CD4-positive, alpha-beta T cell treated with Interleukin-12 subunit alpha and Interleukin-12 subunit beta, for 1 hour (primary cell): Measurements from ENCODE around the gene DDX20.

ENCODE experiments used
- DNase-seq: peaks from one replicate; pipeline ENCODE4 v3.0.0-alpha.2; 2020

Gene DDX20

DNA sequence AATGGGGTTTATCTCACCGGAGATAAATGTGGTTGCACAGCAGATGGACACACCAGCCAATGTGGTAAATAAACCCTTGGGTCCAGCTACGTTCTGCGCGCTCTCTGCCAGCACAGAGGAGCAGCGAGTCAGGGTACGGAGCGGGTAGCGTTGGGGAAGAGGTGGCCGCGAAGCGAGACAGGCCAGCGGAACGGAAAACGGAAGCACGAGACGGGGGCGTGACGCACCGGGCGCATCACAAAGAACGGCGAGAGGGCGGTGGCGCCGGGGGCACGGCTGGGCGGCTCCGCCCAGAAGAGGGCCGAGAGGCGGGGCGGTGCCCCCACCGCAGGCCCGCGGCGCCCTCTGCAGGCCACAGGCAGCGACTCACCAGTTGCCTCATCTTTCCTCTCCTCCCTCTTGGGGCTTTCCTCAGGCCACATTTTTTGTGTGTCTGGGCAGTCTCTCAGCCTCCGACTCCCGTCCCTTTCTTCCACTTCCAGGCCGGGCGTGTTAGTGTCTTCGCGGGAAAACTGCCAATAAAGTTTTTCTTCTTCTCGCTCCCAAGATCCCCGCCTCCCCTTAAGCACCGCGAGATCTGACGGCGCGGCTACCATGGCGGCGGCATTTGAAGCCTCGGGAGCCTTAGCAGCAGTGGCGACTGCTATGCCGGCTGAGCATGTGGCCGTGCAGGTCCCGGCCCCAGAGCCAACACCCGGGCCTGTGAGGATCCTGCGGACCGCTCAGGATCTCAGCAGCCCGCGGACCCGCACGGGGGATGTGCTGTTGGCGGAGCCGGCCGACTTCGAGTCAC lies at the start of gene DDX20:
DDX20 (plus strand) TSS at position 571 of the 793 bp plus-strand sequence; CDS start at position 595, 24 bp downstream.
- DNase-seq, result peak; percentile 93

GRCh38 chr1:111706921-111707320 lies 48.8 kb upstream of the DDX20 start:
- no peak for DNase-seq

- DNase-seq, result no peak
Observed at GRCh38 chr1:111707906-111708305, 47.8 kb upstream of the DDX20 start.

- DNase-seq, result no peak
Observed at GRCh38 chr1:111709986-111710385, 45.7 kb upstream of the DDX20 start.

- no peak for DNase-seq
Observed at GRCh38 chr1:111716333-111716732, 39.4 kb upstream of the DDX20 start.

DNA sequence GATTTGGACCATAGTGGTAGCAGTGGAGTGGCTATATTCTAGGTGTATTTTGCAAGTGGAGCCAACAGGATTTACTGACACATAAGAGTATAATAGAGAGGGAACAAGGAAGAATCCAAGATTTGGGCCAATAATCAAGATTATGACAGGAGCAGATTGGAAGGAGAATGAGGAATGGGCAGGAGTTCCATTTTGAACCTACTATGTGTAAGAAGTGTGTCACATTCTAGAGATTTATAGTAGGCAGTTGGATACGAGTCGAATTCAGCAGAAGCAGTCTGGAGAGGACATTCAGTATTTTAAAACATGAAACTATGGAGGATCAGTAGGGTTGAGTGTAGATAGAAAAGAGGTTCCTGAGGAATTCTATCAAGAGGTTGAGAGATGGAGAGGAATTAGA lies 38.3 kb upstream of the DDX20 start:
- DNase-seq, result no peak

DNA sequence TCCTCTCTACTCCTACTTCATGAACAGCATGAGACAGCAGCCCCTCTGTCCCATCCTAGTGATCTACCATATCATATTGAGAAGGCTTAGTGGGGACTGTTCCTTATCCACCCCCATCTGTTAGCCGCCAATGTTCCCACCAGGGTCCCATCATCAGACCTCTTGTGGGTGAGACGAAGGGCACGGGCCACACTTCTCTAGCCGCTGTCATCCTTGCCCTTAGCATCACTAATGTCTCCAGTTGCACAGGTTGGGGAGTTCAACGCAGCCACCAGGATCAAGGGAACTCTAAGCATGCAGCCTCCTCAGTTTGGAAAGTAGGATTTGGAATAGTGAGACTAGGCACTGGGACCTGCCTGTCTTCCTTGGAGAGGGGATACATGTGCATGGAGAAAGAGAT lies 36.6 kb upstream of the DDX20 start:
- no peak for DNase-seq

DNA sequence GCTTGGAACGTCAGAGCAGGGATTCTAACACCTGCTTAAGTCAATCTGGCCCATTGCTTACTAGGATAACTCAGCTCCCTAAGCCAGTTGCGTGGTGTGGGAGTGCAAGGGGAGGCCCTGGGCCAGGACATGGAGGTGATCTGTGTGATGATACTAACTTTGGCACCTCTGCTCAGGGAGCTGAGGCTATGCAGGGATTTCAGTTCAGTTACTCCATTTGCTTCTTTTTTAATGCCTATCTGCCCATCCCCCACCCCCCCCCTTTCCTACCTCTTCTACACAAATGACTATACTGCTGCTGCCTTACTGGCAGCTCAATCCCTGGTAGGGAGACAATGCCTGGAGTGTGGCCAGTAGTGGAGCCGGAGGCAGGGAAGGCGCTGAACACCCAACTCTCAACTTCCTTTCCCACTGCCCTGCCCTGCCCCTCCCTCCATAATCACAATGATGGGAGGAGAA lies 36.0 kb upstream of the DDX20 start:
- DNase-seq, result no peak

DNA sequence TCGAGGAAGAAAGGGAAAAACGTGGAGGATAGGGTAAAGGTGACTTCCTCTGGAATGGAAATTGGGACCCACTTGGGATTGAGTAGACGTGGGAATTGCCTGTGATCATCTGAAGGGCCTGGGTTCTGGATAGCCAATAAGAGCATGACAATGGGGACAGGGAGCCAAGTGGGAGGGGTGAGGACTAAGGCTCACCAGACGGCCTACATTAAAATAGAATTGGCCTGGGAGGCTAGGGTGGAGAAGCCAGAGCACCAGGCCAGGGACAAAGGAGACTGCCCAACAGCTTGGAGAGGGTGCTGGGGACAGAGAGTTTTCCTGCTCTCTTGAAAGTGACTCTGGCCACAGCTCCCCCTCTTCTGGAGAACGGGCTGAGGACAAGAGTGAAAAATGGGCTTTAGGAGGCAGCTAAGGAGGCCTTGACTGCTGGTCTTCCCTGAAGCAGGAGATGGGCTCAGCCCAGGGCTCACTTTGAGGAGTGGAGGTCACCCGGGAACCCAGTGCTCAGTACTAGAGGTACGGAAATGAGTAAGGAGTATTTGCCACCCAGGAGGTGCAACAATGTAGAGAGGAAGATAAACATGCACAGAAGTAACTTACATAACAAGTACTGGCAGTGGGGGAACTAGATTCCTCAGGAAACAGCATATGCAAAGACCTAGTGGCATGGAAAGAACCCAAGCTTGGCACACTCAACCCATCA lies 35.3 kb upstream of the DDX20 start:
- DNase-seq, result no peak

GRCh38 chr1:111720977-111721786 lies 34.5 kb upstream of the DDX20 start:
- no peak for DNase-seq

DNA sequence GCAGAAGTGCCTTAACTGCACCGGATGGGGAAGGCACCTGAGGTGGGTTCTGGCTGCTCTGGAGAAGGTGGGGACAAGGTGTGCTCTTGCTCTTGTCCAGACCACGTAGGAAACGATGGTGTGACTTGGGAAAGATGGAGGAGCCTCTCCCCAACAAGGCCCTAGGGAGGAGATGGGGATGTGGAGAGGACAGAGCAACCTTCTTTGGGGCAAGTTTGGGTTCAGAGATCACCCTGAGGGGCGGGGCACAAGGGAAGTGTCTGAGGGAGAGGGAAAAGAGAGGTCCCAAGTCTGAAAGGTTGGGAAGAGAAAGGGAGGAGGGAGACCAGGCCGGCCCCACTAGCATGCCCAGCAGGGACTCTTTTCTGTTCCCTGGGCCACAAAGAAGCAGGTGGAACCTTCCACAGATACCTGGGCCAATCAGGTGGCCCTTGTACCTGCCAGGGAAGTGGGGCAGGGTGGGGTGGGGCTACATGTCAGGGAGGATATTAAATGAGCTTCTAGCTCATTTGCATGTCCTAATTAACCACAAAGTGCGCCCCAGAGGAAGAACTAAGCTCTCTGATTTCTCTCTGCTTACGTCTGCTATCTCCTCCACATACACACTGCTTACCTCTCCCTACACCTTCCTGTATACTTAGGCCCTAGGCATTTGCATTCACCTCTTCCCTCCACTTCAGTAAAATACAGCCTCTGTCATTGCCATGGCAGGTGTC lies 32.5 kb upstream of the DDX20 start:
- DNase-seq, result peak; percentile 54

GRCh38 chr1:111723871-111724270 lies 31.8 kb upstream of the DDX20 start:
- no peak for DNase-seq

DNA sequence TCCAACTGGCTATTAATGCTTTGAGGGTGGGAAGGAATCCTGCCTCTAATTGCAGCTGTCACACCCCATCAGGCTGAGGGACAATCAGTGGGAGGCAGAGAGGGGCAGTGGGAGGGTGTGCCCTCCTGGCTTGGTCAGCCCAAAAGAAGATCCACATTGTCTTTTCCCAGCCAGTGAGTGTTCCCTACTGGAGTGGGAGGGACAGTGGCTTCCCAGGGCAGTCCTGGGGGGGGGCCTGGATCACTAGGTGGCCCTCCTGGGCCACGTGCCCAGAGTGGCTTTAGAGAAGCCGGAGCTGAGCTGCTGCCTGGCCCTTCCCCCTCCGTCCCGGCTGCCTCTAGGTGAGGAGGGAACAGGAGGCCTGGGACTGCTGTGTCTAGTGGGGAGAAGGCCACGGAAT lies 30.5 kb upstream of the DDX20 start:
- DNase-seq, result no peak

DNA sequence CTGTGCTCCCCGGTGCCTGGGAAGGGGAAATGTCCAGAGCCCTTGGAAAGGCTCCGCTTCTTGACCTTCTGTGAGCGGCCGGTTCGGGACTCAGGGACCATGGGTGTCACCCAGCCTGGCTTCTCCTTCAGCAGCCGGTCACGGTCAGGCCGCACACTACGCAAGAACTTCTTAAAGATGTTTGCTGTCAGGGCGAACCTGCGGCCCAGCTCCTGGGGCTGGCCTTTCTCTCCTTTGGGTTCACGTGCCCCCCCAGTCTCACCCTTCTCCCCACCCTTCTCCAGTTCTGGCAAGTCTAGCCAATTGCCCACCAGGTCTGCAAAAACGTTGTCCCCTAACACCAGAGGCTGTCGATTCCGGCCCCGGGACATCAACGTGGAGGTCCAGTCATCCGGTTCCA lies 28.6 kb upstream of the DDX20 start:
- no peak for DNase-seq

GRCh38 chr1:111729271-111729921 lies 26.3 kb upstream of the DDX20 start:
- DNase-seq, result no peak

DNA sequence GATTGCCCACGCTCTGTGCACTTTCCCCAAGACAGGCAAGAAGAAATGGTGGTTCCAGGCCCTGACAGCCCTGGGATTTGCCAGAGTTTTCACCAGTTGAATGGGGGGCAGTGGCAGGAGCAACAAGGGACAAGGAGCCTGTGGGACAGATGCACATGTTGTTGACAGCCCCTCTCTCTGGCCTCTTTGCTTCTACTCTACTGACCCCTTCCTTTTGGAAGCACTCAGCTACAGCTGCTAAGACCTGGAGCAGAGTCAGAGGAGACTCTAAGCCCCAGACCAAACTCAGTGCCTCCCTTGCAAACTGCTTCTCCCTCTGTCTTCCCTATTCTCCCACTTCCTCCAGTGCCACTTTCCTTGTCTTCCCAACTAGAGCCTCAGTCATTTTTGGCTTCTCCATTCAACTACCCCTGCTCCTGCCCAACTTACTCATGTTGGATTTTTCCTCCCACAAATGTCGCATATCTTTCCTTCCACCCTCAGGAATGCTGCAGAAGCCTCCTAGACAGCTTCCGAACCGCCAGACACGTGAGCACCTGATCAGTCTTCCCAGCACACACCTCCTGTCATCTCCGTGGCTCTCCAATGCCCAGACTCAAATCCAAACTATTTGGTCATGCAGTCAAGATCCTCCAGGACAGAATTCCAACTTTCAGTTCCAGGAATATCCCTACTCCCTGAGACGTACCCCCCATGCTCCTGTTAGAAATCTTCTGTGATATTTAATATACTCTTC lies 25.6 kb upstream of the DDX20 start:
- no peak for DNase-seq

GRCh38 chr1:111730706-111731105 lies 25.0 kb upstream of the DDX20 start:
- DNase-seq, result no peak

DNA sequence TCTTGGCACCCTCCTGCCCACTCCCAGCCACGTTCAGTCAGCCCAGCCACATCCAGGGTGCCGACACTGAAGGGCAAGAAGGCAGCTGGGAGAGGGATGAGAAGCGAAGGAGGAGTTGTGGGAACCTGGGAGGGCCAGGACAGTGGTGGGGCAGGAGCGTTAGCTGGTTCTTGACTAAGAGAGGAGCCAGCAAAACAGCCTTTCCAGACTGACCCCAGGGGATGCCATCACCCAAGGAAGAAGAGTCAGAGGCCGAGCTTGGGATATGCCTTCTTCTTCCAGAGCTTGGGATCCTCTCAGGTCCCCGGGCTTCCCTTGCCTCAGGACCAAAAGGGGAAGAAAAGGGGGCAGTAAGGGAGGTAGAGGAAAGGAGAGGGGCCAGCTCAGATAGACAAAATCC lies 23.7 kb upstream of the DDX20 start:
- DNase-seq, result no peak

DNA sequence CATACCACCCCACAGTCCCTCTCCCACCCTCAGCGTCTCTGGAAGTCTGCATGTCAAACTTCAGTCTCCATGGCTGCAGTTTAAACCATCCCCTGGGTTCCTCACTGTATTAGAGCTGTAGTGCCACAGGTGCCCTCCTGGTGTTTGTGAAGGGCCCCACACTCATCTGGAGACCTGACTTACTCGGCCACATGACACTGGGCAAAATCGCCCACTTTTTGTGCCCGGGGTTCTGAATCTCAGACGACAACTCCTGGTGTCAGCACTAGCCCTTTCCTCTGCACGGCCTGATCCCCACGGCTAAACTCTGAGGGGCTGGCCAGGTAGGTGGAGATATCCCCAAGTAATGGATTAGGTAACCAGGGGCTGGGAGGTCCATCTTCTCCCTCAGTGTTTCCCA lies 23.0 kb upstream of the DDX20 start:
- no peak for DNase-seq

DNA sequence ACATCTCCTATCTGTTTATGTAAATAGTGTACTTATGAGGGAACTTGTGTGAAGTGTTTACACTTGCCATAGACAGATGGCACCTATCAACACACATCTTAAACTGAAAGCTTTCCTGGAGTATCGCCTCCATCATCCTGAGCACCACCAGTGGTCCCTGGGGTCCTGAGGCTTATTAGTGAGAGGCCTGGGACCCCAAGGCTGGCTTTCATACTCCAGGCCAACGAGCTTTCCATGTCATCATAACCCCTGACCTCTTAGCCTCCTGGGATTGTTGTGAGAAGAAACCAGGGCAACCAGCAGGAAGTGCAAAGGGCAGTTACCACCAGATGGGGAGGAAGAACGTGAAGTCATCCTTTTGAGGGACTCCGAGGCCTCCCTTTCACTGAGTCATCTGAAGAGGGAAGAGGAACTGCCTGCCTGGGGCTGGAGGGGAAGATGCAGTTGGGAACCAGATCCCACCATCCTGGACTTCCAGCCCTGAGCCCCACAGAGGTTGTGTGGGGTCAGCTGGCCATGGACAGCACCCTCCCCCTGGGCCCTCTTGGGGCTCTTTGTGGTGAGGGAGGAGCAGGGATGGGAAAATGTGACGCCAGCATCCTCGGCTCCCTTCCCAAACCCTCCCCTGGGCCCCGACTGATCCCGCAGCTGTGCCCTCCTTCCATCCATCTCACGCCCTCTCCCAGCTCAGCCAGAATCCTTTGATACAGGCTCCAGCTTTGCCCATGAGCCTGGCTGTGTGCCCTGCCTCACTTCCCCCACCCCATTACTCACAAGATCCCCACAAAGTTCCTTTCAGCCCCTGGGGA lies 22.3 kb upstream of the DDX20 start:
- peak; percentile 30 for DNase-seq

DNA sequence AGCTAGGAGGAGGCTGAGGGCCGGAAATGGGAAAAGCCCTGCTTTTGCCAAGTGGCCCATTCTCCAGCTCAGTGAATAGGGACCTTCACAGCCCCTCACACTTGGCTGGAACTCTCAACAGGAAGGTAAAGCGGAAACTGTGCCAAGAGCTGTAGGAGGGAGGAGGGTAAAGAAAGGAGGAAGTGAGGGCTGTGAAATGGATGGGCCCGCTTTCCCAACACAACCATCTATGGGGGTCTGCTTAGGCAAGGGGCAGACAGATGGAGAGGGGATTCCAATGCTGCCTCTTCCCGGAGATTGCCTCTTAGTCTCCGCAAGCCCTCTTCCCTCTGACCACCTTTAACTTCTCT lies 21.7 kb upstream of the DDX20 start:
- no peak for DNase-seq
